ENCODE data around the gene PTPRC. TPM values are rescaled to one million over a fixed set of nuclear protein-coding genes. Genes with fewer than 3 reads are reported as not detected.

PTPRC gene
- polyA plus RNA-seq, 2 of the 4 experiments (the other 2 are of a cell fraction), result not detected

GRCh38 chr1:198699167-198700015 is 60.6 kb downstream of the PTPRC start:
- Histone ChIP-seq H3K9me3 (no peaks in the 10 kb centered on the region), H3K4me3 (no peak overlapping the region), H3K27ac (no peak overlapping the region), H3K4me1 (no peaks in the 10 kb centered on the region), H3K4me2 (peak overlapping the region; percentile 31)
- ATAC-seq (peak; percentile 87 to 98), DNase-seq (ENCODE audit: low read depth in 1 of 2, low spot score in 1 of 2) (peak; percentile 38 to 55), FAIRE-seq (no peak)
- no peak for TF ChIP-seq CHD4 (IDR thresholded peaks at IDR 0.05; ENCODE audit: borderline replicate concordance)
- TF ChIP-seq JUNB (IDR thresholded peaks at IDR 0.05), result no peak
- TF ChIP-seq TP53 (CRISPR knock-in tag; IDR thresholded peaks at IDR 0.05), result no peak
- TF ChIP-seq, protein P1, sequence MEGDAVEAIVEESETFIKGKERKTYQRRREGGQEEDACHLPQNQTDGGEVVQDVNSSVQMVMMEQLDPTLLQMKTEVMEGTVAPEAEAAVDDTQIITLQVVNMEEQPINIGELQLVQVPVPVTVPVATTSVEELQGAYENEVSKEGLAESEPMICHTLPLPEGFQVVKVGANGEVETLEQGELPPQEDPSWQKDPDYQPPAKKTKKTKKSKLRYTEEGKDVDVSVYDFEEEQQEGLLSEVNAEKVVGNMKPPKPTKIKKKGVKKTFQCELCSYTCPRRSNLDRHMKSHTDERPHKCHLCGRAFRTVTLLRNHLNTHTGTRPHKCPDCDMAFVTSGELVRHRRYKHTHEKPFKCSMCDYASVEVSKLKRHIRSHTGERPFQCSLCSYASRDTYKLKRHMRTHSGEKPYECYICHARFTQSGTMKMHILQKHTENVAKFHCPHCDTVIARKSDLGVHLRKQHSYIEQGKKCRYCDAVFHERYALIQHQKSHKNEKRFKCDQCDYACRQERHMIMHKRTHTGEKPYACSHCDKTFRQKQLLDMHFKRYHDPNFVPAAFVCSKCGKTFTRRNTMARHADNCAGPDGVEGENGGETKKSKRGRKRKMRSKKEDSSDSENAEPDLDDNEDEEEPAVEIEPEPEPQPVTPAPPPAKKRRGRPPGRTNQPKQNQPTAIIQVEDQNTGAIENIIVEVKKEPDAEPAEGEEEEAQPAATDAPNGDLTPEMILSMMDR (IDR thresholded peaks at IDR 0.05), result peak; percentile 72
- TF ChIP-seq PHF8 (IDR thresholded peaks at IDR 0.05; ENCODE audit: borderline replicate concordance, low read depth), result no peak
- no peak for TF ChIP-seq BCL3 (IDR thresholded peaks at IDR 0.05)
- TF ChIP-seq SMC3 (IDR thresholded peaks at IDR 0.05), result peak; percentile 70
- no peak for TF ChIP-seq CBX2 (IDR thresholded peaks at IDR 0.05; ENCODE audit: borderline replicate concordance, low read depth)
- TF ChIP-seq REST (IDR thresholded peaks at IDR 0.05), result no peak
- no peak for TF ChIP-seq ZSCAN20 (CRISPR knock-in tag; IDR thresholded peaks at IDR 0.05)
- TF ChIP-seq HOXB13 (CRISPR knock-in tag; IDR thresholded peaks at IDR 0.05; ENCODE audit: low read depth), result no peak
- peak; percentile 53 to 60; a peak in 4 of 5 replicates for TF ChIP-seq RAD21 (conservative IDR thresholded peaks at IDR 0.05 in 1 of 2, IDR thresholded peaks at IDR 0.05 in 1 of 2)
- no peak for TF ChIP-seq MAFK (IDR thresholded peaks at IDR 0.05; ENCODE audit: partially characterized antibody)
- no peak for TF ChIP-seq JUN (IDR thresholded peaks at IDR 0.05)
- no peak for TF ChIP-seq ZC3H11A (IDR thresholded peaks at IDR 0.05)
- POLR2A ChIA-PET, result no interaction called here
- CTCF ChIA-PET, result interaction anchor here (0.7 to 3.0 kb wide), 8 partner anchors 10 to 544 kb away, joined by 3 to 14 read pairs (median 3); no protein-coding TSS in a partner anchor
- WGBS (ENCODE audit: missing lambda C conversion rate), result 11% methylated on average over 13 of the region's 13 CpGs

DNA sequence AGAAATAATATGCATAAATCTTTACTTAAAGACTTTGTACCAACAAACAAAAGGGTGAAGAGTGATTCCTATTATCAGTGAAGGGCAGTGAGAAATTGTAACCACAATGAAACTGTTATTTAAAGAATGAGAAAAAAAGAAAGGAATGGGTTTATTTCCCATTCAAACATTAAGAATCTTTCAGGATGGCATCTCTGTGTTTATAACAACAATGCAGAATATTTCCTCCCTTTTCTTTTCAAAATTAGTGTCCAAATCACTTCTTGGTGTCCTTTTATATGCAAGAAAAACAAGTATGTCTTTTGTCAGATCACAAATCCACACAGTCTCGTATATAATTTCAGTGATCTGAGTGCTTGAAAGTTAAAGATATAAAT is 61.2 kb downstream of the PTPRC start:
- POLR2A ChIA-PET, result no interaction called here
- no peak overlapping the region for H3K27ac ChIP-seq
- no peak for FAIRE-seq
- DNase-seq (ENCODE audit: low read depth in 1 of 2, low spot score in 1 of 2), result no peak
- ATAC-seq, result no peak
- H3K4me3 ChIP-seq, result no peak overlapping the region
- H3K9me3 ChIP-seq, result no peaks in the 10 kb centered on the region
- CTCF ChIA-PET, result interaction anchor here (1.1 to 3.0 kb wide), 4 partner anchors 10 to 544 kb away, joined by 3 to 14 read pairs (median 3); no protein-coding TSS in a partner anchor
- H3K4me1 ChIP-seq, result no peaks in the 10 kb centered on the region
- no peak for TF ChIP-seq CBX8 (IDR thresholded peaks at IDR 0.05)
- TF ChIP-seq NFE2L2 (conservative IDR thresholded peaks at IDR 0.05; ENCODE audit: low read length), result no peak
- TF ChIP-seq RNF2 (IDR thresholded peaks at IDR 0.05; ENCODE audit: borderline replicate concordance, low read depth), result no peak
- TF ChIP-seq RFX5 (IDR thresholded peaks at IDR 0.05), result no peak
- no peak for TF ChIP-seq USF2 (IDR thresholded peaks at IDR 0.05)
- TF ChIP-seq, protein P2, sequence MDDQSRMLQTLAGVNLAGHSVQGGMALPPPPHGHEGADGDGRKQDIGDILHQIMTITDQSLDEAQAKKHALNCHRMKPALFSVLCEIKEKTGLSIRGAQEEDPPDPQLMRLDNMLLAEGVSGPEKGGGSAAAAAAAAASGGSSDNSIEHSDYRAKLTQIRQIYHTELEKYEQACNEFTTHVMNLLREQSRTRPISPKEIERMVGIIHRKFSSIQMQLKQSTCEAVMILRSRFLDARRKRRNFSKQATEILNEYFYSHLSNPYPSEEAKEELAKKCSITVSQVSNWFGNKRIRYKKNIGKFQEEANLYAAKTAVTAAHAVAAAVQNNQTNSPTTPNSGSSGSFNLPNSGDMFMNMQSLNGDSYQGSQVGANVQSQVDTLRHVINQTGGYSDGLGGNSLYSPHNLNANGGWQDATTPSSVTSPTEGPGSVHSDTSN (IDR thresholded peaks at IDR 0.05), result no peak
- no peak for TF ChIP-seq CHD4 (IDR thresholded peaks at IDR 0.05; ENCODE audit: borderline replicate concordance)
- 16% methylated on average over 1 of the region's 1 CpG for WGBS (ENCODE audit: missing lambda C conversion rate)
- peak overlapping the region; percentile 31; the same call in 1 of the 3 replicates for H3K4me2 ChIP-seq
